UCSD-AML1 (cell line): ENCODE results near the gene TTC24.

ENCODE experiments used
- DNase-seq: peaks from one replicate; lab custom pipeline; 2025; ENCODE audit not compliant: unreplicated experiment; lab: John Stamatoyannopoulos, UW

The TTC24 gene

DNA sequence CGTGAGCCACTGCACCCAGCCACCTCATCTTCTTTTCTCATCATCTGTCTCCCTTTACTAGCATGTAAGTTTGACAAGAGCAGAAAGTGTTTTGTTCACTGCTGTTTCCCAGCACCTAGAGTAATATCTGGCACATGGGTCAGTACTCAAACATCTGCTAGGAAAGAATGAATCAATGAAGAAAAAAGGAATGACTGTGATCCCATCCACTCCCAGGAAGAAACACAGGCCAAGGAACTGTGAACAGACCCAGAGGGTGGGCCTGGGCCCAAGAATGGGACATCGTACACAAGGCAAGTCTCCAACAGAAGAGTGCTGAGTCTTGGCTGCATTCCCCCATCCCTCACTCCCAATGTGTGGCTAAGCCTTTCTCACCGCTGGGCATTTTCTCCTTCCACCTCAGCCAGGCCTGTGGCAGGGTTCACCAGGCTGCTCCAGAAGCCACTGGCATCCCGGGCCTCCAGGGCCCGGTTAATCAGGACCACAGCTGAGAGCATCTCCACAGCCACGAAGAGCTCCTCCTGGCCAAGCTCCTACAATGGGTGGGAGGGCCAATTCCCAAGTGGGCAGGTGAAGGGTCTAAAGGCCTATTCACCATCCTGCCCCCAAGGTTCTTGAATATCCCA is 25.6 kb upstream of the TTC24 start:
- no peak for DNase-seq

DNA sequence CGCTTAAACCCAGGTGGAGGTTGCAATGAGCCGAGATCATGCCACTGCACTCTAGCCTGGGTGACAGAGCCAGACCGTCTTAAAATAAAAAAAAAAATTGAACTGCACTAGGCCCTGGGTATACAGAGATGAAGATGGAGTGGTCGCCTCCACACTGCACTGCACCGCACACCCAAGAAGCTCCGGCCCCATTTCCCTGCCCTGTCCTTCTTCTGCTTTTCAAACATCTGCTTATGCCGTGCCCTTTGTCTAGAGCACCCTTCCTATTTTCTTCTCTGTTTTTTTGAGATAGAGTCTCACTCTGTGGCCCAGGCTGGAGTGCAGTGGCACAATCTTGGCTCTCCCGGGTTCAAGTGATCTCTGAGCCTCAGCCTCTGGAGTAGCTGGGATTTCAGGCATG is 24.6 kb upstream of the TTC24 start:
- DNase-seq, result no peak

GRCh38 chr1:156555715-156556114 is 23.8 kb upstream of the TTC24 start:
- no peak for DNase-seq

DNA sequence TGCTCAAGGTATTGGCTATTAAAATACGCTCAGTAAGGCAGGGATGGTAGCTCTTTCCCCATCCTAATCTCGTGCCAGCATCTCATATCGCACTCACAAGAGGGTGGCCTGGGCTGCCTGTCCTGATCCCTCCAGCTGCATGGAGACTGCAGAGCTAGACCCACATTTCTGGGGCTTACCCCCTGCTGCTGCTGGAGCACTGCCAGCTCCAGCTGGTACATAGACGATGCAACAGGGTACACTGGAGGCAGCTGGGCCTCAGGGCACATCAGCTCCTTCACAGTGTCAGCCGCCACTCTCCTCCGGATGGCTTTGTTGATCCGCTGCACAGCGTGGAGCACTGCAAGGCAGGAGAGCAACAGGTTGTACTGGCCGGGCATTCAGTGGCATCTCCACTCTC is 23.2 kb upstream of the TTC24 start:
- DNase-seq, result no peak

DNA sequence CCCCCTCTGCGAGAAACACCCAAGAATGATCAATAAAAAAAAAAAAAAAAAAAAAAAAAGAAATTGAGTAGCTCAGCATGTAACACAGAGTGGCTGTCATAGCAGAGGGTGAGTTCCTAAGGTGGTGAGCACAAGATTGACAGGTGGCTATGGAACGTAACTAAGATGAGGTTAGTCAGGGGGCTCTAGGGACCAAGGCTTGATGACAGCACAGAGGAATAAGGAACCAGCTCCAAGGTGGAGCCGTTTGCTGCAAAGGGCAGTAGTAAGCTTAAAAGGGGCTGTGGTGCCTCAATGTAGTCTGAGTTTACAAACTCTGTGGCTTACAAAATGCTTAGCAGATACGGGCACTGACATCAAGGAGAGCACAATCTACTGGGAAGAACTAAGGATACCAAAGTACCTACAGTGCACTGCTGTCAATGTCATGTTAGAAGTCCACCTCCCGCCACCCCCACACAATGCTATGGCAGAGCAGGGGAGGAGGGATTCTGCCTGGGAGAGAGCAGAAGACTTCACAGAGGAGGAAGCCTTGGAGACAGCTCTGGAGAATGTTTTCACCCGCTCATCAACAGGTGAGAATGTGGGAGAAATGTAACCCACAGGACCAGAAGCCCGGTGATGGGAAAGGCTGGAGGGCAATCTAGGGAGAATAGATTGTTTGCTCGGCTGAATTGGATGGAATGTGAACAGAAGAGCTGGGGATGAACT is 20.3 kb upstream of the TTC24 start:
- no peak for DNase-seq

GRCh38 chr1:156559797-156560385 is 19.6 kb upstream of the TTC24 start:
- no peak for DNase-seq

DNA sequence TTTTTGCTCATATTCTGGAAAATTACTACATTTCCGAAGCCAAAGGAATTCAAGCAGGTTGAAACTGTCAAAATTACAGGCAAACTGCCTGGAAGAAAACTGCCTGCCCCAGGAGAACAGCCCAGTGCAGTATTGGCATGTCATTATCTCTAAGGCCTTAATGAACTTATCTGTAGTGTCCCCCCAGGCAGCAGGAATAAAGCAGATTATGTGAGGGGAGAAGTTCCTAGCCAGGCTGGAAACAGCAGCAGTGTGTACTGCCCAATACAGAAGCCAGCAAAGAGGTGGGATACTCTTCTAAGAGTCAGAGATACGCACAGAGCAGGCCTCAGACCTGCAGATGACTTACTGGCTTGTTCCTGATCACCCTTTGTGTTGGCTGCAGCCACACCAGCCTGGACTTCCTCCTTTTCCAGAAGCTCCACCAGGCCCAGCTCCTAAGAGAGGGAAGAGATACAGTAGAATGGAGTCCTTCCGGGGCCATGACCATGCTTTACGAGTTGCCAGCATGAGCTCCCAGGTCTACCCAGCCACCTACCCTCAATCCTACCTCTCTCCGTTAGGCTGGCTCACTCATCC is 18.8 kb upstream of the TTC24 start:
- DNase-seq, result no peak

- DNase-seq, result no peak
These were observed 14.0 kb upstream of the TTC24 start for GRCh38 chr1:156565519-156565918.

DNA sequence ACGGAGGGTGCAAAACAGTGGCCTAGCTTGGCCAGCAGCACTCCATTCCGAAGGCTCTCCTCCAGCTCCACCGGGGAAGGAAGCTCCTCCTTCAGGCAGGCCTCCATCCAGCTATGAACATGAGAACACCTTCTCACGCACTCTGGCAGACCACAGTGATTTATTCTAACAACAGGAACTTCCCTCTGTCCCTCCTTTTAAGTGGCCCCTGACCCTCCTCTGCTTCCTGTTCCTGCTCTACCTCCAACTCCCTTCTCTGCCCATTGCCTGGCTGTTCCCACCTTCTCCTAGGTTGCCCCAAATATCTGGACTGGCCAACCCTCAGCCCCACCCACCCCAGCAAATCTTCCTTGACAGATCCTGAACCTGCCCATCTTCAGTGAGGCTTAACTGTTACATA is 13.1 kb upstream of the TTC24 start:
- no peak for DNase-seq

DNA sequence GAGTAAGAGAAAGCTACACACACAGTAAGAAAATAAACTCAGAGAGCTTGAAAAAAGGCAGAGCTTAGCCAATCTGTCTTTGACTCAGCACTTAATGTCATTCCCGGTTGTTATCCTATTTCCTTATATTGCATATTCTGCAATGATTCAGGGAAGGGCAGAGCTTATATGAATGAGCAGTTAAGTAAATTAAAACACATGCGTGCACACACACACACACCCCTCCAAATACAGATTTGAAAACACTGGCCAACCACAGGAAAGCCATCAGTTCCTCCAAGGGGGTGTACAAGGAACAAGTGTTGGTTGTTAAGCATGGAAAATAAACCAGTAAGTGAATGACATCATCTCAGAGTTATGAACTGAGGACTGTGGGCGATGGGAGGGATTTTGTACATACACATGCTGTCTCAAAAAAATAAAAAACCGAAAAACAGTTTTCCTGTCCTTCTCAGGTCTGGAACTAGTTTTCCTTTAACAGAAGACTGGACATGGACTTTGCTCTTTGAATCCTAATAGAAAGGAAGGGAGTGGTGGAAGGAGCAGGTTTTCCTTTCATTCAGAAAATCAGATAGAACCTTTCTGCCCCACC is 8.2 kb upstream of the TTC24 start:
- DNase-seq, result no peak

GRCh38 chr1:156571919-156572662 is 7.4 kb upstream of the TTC24 start, which contains the start of gene IQGAP3:
Gene IQGAP3 (minus strand): TSS chr1:156572565. CDS start chr1:156572529, 36 bp downstream.
- DNase-seq, result peak; percentile 77

DNA sequence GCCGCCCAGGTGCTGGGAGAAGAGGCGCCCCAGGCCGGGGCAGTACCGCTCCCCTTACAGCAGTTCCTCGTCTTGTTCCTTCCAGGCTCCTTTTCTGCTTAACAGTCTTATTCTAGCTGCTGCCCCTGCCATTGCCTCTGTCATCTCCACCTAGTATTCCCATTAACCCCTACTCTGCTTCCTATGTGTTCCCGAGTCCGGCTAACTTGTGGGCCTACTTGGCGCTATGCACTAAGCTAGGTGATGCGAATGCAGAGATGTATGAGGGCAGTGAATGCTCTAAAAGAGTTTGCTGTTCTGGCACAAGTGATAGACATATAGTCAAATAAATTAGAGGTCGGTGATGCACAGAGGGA is 6.9 kb upstream of the TTC24 start:
- no peak for DNase-seq

DNA sequence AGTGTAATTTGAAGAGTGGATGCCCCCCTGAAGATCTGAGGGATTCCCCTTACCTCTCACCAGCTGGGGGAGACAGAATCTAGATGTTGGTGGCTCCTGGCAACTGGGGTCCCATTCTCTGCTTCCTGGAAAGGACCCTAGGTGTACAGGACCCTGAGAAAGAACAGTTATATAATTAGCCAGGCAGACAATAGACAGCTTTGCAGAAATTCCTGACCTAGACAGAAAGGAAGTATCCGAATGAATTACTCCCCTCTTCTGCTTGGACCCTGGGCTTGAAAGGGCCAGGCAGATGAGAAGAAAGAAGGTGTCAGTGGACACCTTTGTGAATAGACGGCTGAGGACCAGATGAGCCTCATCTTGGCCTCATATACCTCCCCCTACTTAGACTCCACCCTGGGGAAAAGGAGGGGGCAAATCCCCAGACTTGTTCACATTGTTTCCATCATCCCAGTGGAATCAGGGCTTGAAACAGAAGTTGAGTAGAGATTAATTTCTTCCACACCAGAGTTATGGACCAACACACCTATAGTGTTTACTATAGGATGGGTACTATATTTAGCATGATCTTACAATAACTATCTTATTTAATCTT is 5.4 kb upstream of the TTC24 start:
- no peak for DNase-seq

DNA sequence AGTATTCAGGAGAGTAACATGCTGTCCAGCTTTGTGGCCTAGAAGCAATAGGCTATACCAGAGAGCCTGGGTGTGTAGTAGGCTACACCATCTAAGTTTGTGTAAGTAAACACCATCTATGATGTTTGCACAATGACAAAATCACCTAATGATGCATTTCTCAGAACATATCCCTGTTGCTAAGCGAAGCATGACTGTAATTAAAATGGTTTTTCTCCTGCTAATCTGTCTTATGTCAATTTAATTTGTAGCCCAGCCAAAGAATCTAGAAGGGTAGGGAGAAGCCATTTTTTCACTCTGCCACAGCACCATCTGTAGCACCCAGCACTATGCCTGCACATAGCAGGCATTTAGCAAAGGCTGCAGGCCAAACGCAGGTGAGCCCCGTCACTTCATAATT is 2.0 kb upstream of the TTC24 start:
- no peak for DNase-seq

DNA sequence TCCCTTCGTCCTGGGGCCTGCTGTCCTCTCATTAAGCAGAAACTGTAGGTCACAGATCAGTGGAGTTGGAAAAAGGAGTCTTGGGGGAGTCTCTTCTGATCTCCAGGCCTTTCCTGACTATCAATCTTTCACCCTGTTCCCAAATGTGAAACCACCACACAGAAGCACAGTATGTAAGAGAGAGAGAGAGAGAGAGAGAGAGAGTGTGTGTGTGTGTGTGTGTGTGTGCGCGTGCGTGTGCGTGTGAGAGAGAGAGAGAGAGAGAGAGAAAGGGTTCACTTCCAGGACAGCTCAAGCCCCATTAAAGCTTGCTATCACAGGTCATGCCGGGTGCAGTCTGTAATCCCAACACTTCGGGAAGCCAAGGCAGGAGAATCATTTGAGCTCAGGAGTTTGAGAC is 1.5 kb upstream of the TTC24 start:
- no peak for DNase-seq

GRCh38 chr1:156581661-156582387 is 2.3 kb downstream of the TTC24 start:
- peak; percentile 62 for DNase-seq

DNA sequence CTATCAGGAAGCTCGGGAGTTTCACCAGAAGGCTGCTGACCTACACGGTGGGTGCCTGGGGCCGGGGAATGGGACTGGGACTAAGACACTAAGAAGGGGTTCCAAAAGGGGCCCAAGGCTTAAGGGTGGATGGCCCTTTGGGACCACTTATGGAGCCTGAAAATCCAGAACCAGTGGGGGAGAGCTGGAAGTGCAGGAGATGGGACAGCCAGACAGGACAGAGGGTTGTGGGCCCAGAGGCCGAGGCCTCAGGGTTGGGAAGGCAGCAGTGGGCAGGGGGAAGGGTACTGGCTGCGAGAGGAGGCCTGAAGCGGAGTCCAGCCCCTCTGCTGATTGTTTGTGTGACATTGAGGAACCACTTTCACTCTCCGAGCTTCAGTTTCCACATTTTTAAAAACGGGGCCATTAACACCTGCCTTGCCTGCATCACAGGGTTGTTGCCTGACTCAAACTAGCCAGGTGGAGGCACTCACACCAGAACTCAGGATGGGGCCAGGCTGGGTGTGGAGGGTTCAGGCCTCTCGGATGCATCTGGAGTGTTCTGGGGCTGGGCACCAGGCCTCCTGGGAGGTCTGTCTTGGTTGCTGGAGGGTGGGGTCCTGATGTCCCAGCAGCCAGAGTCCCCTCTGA is 3.0 kb downstream of the TTC24 start:
- peak; percentile 56 for DNase-seq

- peak; percentile 38 for DNase-seq
These were observed 4.5 kb downstream of the TTC24 start for GRCh38 chr1:156583821-156584622.

GRCh38 chr1:156584813-156585212 is 5.3 kb downstream of the TTC24 start:
- DNase-seq, result no peak
